HepG2 (cell line): ENCODE data around the gene CCL23. TPM values are rescaled to one million over a fixed set of nuclear protein-coding genes. Genes with fewer than 3 reads are reported as not detected.
A peak's percentile ranks its signal among the peaks of the same experiment; 100 is the strongest.

Experiments
- ARNTL ChIP-seq: sonication (generic); formaldehyde crosslinking; IDR thresholded peaks from 2 replicates; pipeline ENCODE4 v1.4.0; 2020; ENCODE audit warnings: mild to moderate bottlenecking, missing genetic modification reagents
- ELF3 ChIP-seq: IDR thresholded peaks from 2 replicates; pipeline ENCODE4 v1.6.1; 2016; ENCODE audit warnings: missing genetic modification reagents, missing compliant biosample characterization
- ETV5 ChIP-seq: IDR thresholded peaks from 2 replicates; pipeline ENCODE4 v1.6.1; 2018; ENCODE audit warnings: missing biosample characterization, missing genetic modification reagents, inconsistent platforms, borderline replicate concordance
- GATAD2A ChIP-seq: IDR thresholded peaks from 2 replicates; pipeline ENCODE4 v1.6.1; 2016
- HOXA5 ChIP-seq: sonication (generic); formaldehyde crosslinking; IDR thresholded peaks from 2 replicates; pipeline ENCODE4 v1.4.0; 2020; ENCODE audit warnings: missing genetic modification reagents
- KMT2A ChIP-seq: sonication (generic); formaldehyde crosslinking; IDR thresholded peaks from 2 replicates; pipeline ENCODE4 v1.4.0; 2020; ENCODE audit warnings: missing genetic modification reagents
- MAF1 ChIP-seq: sonication (generic); formaldehyde crosslinking; IDR thresholded peaks from 2 replicates; pipeline ENCODE4 v1.5.0; 2020; ENCODE audit warnings: missing genetic modification reagents, borderline replicate concordance
- MAFK ChIP-seq, 2 experiments: IDR thresholded peaks in 1 of 2; conservative IDR thresholded peaks in 1 of 2; 2 replicates each; pipeline ENCODE4 v1.6.1; 2011; ENCODE audit warnings: improper control_type of control experiment in 2 of 2, low read length in 2 of 2
- MIER2 ChIP-seq: IDR thresholded peaks from 2 replicates; pipeline ENCODE4 v1.6.1; 2016; ENCODE audit warnings: missing biosample characterization, missing genetic modification reagents
- SOX13 ChIP-seq, 3 experiments: fragments of 450-650 bp in 1 of 3; sonication (generic) in 1 of 3; formaldehyde crosslinking in 1 of 3; IDR thresholded peaks in 2 of 3; conservative IDR thresholded peaks in 1 of 3; 2 replicates each; pipeline versions ENCODE4 v1.5.0 to v1.6.1; 2016 to 2020; ENCODE audit warnings: antibody characterized with exemption in 1 of 3, mild to moderate bottlenecking in 1 of 3, missing compliant biosample characterization in 1 of 3, missing genetic modification reagents in 1 of 3, moderate library complexity in 1 of 3
- ZHX1 ChIP-seq: sonication (generic); formaldehyde crosslinking; IDR thresholded peaks from 2 replicates; pipeline ENCODE4 v1.8.1; 2022; ENCODE audit warnings: low read depth, mild to moderate bottlenecking, missing genetic modification reagents
- ZNF224 ChIP-seq: sonication (generic); formaldehyde crosslinking; IDR thresholded peaks from 2 replicates; pipeline ENCODE4 v1.5.0; 2020; ENCODE audit warnings: mild to moderate bottlenecking, missing genetic modification reagents
- ZNF292 ChIP-seq: sonication (generic); formaldehyde crosslinking; IDR thresholded peaks from 2 replicates; pipeline ENCODE4 v1.8.1; 2022; ENCODE audit warnings: mild to moderate bottlenecking, low read depth, missing genetic modification reagents, borderline replicate concordance
- ZNF605 ChIP-seq: sonication (generic); formaldehyde crosslinking; IDR thresholded peaks from 2 replicates; pipeline ENCODE4 v1.8.0; 2022; ENCODE audit warnings: mild to moderate bottlenecking, missing genetic modification reagents
- ZNF878 ChIP-seq: sonication (generic); formaldehyde crosslinking; IDR thresholded peaks from 2 replicates; pipeline ENCODE4 v1.8.1; 2023; ENCODE audit warnings: mild to moderate bottlenecking, missing genetic modification reagents, moderate library complexity
- ZXDC ChIP-seq: sonication (generic); formaldehyde crosslinking; IDR thresholded peaks from 2 replicates; pipeline ENCODE4 v1.5.0; 2020; ENCODE audit warnings: mild to moderate bottlenecking, missing genetic modification reagents
- polyA plus RNA-seq, 8 experiments: library from polyadenylated mRNA; depleted of rRNA in 3 of 8; stranded (reverse) in 7 of 8; unstranded in 1 of 8; fragments of >200 nt; fragmentation: Illumina TruSeq in 4 of 8; extraction: Trizol in 4 of 8; gene quantifications; 2 replicates each; pipeline versions ENCODE4 v1.2.1 to v1.2.3, GENCODE V29; 2011 to 2016; ENCODE audit warnings: low read depth in 4 of 8, missing spikeins in 1 of 8, mixed read lengths in 1 of 8; ENCODE audit not compliant: insufficient read depth in 1 of 8
- total RNA-seq, 5 experiments: library from RNA; depleted of rRNA; stranded (reverse); fragments of >200 nt; fragmentation: Illumina TruSeq; extraction: Trizol; gene quantifications; 2 replicates each; pipeline ENCODE4 v1.2.3, GENCODE V29; 2016; ENCODE audit warnings: low read depth in 1 of 5
- TF ChIP-seq, protein P1 (sequence below): IDR thresholded peaks from 2 replicates; pipeline ENCODE4 v1.6.1; 2016; ENCODE audit warnings: low read depth
- TF ChIP-seq, protein P2 (sequence below): IDR thresholded peaks from 2 replicates; pipeline ENCODE4 v1.6.1; 2016

CCL23 gene
- total and polyA plus RNA-seq, 2 of the 13 experiments (the other 11 are each of a cell fraction or from before 2014, with no cell fraction given), result not detected

GRCh38 chr17:36001862-36002603 is 15.7 kb downstream of the CCL23 start (continued):
- peak; percentile 24; the same call in 1 of the 2 replicates for TF ChIP-seq ETV5 (CRISPR knock-in tag)
- peak; percentile 49 for TF ChIP-seq GATAD2A (CRISPR knock-in tag)
- 0 out of 2 replicates have a peak, but pooled peaks have one; percentile 26 for TF ChIP-seq ELF3 (CRISPR knock-in tag)
- peak; percentile 55; the same call in 1 of the 2 replicates for TF ChIP-seq MIER2
- TF ChIP-seq KMT2A (CRISPR knock-in tag), result 0 out of 2 replicates have a peak, but pooled peaks have one; percentile 37
- TF ChIP-seq ZXDC (CRISPR knock-in tag), result no peak
- TF ChIP-seq ZNF605 (CRISPR knock-in tag), result peak; percentile 55; the same call in 1 of the 2 replicates
- TF ChIP-seq MAF1 (CRISPR knock-in tag), result no peak
- TF ChIP-seq, protein P1, sequence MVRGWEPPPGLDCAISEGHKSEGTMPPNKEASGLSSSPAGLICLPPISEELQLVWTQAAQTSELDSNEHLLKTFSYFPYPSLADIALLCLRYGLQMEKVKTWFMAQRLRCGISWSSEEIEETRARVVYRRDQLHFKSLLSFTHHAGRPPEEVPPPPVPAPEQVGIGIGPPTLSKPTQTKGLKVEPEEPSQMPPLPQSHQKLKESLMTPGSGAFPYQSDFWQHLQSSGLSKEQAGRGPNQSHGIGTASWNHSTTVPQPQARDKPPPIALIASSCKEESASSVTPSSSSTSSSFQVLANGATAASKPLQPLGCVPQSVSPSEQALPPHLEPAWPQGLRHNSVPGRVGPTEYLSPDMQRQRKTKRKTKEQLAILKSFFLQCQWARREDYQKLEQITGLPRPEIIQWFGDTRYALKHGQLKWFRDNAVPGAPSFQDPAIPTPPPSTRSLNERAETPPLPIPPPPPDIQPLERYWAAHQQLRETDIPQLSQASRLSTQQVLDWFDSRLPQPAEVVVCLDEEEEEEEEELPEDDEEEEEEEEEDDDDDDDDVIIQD, result peak; percentile 70
- TF ChIP-seq HOXA5 (CRISPR knock-in tag), result no peak
- no peak for TF ChIP-seq MAFK (conservative IDR thresholded peaks at IDR 0.05 in 1 of 2, IDR thresholded peaks at IDR 0.05 in 1 of 2; ENCODE audit: low read length in 2 of 2)
- TF ChIP-seq SOX13 (IDR thresholded peaks at IDR 0.05), result no peak
- no peak for TF ChIP-seq SOX13 (CRISPR knock-in tag; conservative IDR thresholded peaks at IDR 0.05 in 1 of 2, IDR thresholded peaks at IDR 0.05 in 1 of 2)
- TF ChIP-seq ZNF224, result no peak
- TF ChIP-seq, protein P2, sequence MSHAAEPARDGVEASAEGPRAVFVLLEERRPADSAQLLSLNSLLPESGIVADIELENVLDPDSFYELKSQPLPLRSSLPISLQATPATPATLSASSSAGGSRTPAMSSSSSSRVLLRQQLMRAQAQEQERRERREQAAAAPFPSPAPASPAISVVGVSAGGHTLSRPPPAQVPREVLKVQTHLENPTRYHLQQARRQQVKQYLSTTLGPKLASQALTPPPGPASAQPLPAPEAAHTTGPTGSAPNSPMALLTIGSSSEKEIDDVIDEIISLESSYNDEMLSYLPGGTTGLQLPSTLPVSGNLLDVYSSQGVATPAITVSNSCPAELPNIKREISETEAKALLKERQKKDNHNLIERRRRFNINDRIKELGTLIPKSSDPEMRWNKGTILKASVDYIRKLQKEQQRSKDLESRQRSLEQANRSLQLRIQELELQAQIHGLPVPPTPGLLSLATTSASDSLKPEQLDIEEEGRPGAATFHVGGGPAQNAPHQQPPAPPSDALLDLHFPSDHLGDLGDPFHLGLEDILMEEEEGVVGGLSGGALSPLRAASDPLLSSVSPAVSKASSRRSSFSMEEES (CRISPR knock-in tag), result peak; percentile 79
- peak; percentile 21; the same call in 1 of the 2 replicates for TF ChIP-seq ZNF292 (CRISPR knock-in tag)
- no peak for TF ChIP-seq ZHX1 (CRISPR knock-in tag)
- peak; percentile 50; the same call in 1 of the 2 replicates for TF ChIP-seq ZNF878
- TF ChIP-seq ARNTL (CRISPR knock-in tag), result 0 out of 2 replicates have a peak, but pooled peaks have one; percentile 10
